ENCODE results near the gene NTNG2.

GRCh38 chr9:132235125-132235524, 73.3 kb downstream of the NTNG2 start:
- TF ChIP-seq, protein P1, sequence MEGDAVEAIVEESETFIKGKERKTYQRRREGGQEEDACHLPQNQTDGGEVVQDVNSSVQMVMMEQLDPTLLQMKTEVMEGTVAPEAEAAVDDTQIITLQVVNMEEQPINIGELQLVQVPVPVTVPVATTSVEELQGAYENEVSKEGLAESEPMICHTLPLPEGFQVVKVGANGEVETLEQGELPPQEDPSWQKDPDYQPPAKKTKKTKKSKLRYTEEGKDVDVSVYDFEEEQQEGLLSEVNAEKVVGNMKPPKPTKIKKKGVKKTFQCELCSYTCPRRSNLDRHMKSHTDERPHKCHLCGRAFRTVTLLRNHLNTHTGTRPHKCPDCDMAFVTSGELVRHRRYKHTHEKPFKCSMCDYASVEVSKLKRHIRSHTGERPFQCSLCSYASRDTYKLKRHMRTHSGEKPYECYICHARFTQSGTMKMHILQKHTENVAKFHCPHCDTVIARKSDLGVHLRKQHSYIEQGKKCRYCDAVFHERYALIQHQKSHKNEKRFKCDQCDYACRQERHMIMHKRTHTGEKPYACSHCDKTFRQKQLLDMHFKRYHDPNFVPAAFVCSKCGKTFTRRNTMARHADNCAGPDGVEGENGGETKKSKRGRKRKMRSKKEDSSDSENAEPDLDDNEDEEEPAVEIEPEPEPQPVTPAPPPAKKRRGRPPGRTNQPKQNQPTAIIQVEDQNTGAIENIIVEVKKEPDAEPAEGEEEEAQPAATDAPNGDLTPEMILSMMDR (IDR thresholded peaks at IDR 0.05; ENCODE audit: insufficient read depth, low read depth, low read length): no peak
- no peak for TF ChIP-seq EZH2 (IDR thresholded peaks at IDR 0.05; ENCODE audit: insufficient read depth, low read length)
